Medulla oblongata (tissue), 1 donor: ENCODE measurements around the gene JMJD7.

ENCODE experiments used
- DNase-seq: peaks from one replicate; pipeline ENCODE4 v3.0.0-alpha.2; 2015; ENCODE audit errors: extremely low spot score

Gene JMJD7

DNA sequence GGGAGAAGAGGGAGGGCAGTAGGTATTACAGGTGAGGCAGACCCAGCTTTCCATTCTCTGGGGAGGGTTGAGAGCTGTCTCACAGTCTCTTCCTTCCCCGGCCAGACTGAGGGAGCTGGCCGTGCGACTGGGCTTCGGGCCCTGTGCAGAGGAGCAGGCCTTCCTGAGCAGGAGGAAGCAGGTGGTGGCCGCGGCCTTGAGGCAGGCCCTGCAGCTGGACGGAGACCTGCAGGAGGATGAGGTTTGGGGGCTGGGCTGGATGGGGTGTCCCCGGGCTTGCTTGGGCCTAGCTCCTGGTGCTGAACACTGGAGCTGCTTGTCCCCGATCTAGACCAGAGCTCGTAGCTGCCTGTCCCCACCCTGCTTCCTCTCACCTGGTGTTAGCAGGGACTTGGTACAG lies 15.7 kb downstream of the JMJD7 start:
- DNase-seq, result no peak

DNA sequence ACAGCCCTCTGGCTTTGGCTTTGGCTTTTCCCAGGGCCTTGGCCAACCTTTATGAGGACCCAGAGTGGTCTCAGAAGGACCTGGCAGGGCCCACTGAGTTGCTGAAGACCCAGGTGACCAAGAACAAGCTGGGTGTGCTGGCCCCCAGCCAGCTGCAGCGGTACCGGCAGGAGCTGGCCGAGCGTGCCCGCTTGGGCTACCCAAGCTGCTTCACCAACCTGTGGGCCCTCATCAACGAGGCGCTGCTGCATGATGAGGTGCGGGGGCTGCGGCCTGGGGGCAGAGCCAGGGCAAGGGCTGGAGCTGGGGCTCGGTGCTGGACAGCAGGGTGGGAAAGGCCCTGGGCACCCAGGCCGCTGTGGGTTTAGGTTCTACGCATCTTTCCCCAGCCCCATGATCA lies 16.9 kb downstream of the JMJD7 start:
- no peak for DNase-seq

DNA sequence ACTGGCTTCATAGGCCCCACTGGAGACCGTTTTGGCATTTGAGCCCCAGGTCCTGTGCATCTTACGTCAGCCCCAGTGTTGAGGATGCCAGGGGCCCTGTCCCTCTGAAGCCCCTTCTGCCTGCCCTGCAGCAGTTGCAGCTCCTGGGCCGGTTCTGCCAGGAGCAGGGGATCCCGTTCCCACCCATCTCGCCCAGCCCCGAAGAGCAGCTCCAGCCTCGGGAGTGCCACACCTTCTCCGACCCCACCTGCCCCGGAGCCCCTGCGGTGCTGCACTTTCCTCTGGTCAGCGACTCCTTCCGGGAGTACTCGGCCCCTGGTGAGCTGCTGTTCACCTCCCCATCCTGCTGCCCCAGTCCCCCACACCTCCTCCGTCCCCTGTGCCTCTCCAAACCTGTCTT lies 19.3 kb downstream of the JMJD7 start:
- DNase-seq, result no peak

DNA sequence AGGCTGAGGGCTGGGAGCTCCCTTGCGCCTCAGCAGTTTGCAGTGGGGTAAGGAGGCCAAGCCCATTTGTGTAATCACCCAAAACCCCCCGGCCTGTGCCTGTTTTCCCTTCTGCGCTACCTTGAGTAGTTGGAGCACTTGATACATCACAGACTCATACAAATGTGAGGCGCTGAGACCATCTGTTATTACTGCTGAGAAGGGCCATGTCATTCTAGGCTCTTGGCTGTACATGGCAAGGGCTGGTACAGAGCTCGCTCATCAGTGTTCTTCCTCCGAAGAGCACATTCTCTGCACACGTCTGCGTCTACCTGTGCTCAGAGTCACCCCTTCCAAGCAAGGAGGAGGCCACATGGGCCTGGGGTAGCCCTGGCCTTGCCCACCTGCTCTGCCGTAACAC lies 20.1 kb downstream of the JMJD7 start:
- no peak for DNase-seq

DNA sequence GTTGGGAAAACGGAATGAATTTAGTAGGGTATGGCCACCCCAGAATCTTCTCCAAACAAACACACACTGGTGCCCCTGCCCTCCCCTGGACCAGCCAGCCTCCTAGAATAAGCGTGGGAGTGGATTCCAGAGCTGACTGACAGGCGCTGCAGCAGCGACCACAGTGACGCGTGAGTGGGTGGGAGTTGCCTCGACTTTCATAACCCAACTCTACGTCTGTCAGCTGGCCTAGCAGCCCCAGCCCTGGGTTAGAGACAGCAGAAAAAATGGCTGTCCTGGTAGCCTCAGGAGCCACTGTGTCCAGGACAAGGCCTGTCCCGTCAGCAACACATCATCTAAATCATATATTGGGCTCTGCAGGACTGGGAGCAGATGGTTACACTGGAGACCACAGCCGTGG lies 20.7 kb downstream of the JMJD7 start:
- no peak for DNase-seq

DNA sequence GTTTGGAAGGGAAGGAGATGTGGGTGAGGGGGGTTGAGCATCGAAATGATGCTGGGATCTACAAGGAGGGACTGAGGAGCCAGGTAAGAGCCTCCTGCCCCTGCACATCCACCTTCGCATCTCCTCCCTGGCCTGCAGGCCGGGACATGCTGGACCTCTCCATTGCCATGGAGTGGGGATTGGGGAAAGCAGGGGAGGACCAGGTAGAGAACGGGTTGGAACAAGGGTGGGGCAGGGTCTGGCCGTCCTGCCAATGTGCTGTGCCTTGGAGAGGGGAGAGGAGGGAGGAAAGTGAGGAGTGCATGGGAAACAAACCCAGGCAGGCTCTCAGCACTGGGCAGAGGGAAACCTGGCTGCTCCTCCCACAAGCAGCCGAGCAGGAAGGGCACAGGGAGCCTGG lies 21.3 kb downstream of the JMJD7 start:
- no peak for DNase-seq

DNA sequence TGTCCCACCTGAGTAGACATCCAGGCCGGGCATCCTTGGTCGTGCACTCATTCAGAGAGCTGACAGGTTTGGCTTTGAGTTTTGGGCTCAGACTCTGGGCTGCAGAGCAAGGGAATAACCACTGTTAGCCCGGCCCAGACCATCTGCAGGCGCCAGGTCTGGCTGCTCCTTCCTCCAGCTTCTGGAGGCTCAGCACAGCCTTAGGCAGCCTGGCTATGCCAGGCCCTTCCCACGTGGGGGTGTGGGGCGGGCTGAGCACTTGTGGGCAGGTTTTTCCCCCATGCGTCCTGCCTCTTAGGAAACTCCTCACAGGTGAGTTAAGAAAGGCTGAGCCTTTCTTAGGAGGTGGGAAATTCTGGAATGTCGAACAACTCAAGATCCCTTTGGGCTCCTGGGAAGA lies 22.0 kb downstream of the JMJD7 start:
- DNase-seq, result no peak

DNA sequence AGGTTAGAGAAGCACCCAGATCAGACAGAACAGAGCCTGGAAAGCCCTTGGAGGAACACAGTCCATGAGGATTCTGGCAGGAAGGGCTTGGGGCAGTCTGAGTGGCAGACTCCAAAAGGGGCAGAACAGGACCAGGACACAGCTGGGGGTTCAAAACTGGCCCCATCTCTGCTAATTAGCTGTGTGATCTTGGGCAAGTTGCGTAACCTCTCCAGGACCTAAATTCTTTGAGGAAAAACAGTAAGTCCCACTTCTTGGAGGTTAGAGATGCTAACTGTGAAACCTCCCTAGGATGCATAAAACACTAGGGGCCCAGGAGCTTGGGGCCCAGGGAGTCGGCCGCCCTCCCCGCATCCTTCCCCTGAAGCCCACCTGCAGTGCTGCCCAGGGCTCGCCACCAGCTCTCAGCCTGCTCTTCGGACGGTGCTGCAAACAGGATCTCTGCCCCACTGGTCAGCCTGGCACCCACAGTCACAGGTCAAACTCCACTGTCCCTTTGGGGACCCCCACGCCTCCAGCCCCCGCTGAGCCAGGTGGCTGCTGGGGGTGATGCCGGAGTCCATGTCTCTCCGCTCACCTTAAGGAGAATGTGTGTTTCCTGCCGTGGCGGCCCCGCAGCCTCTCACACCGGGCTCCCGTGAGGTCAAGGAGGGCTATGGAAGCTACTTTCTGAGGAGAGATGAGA lies 22.7 kb downstream of the JMJD7 start:
- DNase-seq, result no peak

DNA sequence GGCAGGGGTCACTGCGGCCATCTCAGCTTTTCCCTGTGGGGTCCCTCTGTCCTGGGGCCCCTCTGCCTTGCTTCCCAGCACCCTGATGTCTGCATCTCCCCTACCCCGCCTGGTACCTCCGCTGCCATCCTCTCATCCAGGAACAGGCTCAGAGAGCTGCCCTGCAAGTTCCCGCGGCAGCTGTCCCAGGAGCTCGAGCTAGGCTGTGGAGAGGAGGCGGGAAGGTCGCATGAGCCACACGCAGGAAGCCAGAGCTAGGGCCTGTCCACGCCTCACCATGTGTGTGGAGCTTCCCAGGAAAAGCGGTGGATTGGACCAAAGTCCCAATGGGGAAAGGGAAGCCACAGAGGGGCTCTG lies 23.3 kb downstream of the JMJD7 start:
- DNase-seq, result no peak

DNA sequence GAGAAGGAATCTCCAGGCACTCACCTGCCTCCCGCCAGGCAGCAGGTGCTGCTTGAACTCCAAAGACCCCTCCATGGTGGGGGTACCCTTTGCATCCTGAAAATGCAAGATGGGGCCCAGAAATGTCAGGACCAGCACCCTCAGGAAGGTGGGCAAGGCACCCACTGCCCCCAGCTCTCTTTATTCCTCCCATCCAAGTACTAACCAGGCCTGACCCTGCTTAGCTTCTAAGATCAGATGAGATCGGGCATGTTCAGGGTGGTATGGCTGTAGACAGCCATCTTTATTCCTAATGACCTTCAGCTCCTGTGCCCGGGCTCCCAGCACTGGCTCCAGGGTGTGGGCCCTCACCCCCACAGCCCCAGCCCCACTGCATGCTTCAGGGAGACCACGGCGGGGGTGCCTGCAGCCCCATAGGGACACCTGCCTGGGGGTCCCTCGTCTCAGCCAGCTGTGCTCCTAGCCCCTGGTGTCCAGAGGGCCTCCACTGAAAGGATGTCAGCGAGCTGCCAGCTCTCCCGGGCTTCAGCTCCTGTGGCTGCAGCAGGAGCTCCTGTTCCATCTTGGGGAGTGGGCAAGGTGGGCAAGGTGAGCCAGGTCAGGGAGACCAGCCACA lies 24.0 kb downstream of the JMJD7 start:
- DNase-seq, result no peak

DNA sequence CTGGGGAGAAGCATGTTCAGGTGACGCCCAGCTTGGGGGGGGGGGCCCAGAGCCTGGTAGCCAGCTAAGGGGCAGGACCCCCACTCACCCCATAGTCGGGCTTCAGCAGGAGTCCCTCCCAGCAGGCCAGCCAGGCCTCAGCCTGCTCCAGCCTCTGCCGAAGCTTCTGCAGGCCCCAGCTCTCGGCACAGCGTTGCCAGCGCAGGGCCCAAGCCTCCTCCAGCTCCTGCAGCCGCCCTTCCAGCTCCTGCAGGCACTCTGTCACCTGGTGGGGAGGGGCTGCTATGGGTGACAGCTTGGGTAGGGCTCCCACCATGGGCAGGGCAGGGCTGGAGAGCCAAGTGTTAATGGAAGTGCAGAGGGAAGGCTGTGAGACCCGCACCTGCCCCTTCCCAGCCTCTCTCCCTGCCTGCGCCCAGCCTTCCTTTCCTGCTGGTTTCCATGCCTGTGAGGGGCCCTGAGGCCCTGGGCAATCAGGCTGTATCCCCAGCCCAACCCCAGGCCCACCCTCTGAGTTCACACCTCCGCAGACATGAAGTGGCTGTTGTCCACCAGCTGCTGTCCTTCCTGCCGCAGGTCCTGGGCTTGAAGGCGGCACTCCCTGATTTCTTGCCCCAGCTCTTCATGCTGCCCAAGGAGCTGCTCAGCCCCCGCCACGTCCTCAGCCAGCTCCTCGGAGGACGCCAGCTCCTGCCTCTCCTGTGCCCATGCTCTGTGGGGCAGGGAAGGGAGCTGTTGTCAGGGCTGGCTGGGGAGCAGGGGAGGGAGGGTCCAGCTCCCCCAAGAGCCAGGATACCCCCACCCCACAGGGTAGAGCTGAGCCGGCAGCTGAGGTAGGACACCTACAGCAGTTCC lies 25.1 kb downstream of the JMJD7 start:
- no peak for DNase-seq

DNA sequence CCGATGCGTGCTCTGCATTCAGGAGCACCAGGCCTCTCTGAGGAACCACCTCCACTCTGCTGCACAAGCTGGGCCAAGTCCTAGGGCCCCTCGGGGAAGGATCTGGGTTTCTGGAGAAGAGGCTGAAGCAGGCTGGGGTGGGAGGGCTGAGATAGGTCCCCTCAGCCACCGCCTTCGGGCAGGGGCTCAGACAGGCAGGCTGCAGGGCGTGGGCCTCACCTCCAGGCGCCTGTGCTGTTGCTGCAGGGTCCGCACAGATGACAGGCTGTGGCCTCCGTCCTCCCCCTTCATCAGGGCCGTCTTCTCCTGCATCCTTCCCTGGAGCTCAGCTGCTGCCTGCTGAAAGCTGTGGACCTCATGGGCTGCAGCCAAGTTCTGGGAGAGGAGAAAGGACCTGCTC lies 25.9 kb downstream of the JMJD7 start:
- DNase-seq, result no peak

DNA sequence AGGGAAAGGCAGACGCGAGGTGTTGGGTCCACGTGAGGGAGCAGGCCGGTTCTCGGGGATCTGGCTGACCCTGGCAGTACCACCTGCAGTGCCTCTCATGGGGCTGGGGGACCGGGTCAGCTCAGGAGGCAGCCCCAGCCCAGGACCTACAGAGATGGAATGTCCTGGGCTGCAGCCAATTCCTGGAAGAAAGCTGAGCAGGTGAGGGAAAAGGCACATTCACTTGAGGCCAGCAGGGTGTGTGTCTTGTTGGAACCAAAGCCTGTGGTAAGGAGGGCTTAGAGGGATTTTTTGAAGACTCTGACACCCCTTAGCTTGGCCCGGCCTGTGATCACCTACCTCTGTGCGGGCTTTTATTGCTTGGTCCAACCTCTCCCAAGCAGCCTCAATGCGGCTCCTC lies 26.6 kb downstream of the JMJD7 start:
- DNase-seq, result no peak

DNA sequence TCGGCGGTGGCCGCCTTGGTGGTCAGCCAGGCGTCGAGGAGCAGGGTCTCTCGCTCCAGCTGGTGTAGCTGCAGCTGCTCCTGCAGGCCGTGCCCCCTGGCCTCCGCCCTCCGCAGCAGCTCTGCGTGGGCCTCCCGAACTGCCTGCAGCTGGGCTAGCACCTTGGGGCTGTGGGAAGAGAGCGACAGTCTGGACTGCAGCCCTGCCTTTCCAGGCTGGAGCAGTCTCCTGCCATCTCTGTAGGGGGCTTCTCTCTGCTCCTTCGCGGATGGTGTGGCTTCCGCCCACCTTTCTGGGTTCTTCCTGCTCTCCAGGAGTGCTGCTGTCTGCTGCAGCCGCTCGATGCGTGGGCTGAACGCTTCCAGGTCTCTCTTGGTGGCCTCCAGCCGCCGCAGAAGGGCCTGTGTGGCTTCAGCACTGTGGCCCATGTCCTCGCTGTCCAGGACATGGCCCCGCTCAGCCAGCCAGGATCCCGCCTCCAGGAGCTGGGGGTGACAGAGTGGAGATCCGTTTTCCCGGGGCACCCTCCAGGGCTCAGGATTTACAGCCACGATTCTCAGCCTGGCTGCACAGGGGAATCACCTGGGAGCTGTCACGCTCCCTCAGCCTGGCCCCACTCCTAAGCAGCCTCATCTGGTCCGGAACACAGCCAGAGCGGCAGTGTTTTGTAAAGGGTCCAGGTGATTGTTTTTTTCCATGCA lies 27.5 kb downstream of the JMJD7 start:
- DNase-seq, result no peak

DNA sequence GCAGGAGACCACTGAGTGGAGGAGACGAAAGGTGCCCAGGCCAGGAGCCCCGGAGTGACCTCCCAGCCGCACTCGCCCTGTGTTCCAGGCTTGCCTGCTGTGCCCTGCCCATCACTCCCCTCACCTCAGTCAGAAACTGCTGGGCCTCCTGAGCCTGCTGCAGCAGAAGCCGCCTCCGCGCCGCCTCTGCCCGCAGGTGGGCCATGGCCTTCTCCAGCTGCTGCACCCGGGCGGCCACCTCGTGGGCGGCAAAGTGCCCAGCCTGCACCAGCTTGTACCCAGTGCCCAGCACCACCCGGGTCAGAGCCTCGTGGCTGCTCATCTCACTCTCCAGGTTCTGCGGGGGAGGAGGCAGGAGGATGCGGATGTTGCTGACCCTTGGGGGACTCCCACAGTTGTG lies 28.4 kb downstream of the JMJD7 start:
- DNase-seq, result no peak

DNA sequence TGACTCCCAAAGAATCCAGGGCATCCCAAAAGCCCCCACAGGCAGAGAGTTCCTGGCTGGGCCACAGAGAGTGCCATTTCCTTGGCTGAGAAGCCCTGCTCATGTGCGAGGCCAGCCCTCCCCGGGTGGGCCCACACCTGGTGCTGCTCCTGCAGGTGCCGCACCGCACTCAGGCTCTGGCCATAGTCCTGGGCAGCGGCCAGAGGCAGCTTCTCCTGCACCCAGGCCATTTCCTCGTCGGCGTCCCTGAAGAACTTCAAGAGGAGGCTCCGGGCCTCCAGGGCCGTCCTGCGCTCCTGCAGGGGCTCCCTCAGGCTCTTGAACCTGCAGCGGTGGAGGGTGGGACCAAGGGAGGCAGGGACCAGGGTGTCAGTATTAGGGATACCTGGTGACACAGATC lies 28.8 kb downstream of the JMJD7 start:
- no peak for DNase-seq

DNA sequence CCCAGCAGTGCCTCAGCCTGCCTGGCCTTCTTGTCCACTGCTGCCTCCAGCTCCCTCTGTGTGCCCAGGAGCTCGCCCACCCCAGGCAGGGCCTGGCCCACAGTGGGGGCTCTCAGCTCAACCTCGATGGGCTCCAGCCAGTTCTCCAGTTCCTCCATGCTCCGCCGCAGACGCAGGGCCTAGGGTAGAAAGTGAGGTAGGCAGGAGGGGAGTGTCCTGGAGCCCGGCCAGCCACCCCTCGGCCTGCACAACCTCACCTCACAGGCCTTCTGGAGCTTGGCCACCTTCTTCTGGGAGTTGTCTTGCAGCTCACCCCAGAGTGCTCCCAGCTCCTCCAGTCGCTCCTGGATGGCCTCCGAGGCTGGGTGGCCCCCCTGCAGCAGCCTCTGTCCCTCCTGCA lies 29.4 kb downstream of the JMJD7 start:
- no peak for DNase-seq

DNA sequence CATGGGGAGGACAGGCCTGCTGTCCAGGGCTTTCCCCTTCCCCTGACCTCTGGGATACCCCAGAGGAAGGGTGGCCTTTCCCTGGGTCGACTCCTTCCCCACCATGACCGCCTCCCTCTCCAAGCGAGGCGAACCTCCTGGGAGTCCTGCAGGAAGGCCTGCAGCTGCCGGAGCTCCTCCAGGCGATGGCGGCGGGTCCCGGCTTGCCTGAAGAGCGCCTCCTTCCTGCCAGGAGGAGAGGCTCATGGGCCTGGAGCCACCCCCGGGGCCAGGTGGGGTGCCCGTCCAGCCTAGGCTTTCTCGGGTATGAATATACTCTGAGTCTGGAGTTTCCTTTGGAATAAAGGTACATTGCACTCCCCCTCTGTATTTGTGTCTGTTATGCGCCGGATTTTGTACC lies 30.9 kb downstream of the JMJD7 start:
- no peak for DNase-seq

DNA sequence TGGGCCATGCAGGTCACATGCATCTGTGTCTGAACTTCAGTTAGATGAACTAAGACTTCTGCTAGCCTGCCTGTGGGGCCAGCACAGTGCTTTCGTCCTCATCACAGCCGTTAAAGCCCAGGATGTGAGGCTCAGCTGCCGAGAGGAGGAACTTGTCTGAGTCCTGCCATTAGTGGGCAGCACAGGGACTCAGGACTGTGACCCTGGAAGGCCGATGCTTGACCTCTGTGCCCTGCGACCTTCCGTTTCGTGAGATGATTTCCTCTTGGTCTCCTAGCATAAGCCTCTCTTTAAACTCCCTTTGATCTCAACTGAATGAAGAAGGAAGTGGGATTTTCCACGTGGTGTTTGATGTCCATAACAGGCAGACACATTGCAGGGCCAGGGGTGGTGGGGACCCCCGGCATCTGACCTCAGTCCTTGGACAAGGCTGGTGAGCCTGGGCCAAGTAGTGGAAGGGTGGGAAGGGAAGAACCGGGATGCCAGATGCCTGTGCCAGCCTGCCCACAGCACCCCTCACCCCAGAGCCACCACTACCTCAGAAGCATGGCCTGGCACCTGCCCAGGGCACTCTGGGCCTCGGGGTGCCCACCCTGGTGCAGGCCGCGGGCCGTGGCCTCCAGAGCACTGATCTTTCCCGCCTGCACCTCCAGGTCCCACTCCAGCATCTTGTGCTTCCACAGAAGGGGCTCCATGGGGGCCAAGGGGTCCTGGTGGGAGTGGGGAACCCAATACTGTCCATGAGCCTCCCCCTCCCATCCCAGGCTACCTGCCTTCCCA lies 32.3 kb downstream of the JMJD7 start:
- peak; percentile 6 for DNase-seq

DNA sequence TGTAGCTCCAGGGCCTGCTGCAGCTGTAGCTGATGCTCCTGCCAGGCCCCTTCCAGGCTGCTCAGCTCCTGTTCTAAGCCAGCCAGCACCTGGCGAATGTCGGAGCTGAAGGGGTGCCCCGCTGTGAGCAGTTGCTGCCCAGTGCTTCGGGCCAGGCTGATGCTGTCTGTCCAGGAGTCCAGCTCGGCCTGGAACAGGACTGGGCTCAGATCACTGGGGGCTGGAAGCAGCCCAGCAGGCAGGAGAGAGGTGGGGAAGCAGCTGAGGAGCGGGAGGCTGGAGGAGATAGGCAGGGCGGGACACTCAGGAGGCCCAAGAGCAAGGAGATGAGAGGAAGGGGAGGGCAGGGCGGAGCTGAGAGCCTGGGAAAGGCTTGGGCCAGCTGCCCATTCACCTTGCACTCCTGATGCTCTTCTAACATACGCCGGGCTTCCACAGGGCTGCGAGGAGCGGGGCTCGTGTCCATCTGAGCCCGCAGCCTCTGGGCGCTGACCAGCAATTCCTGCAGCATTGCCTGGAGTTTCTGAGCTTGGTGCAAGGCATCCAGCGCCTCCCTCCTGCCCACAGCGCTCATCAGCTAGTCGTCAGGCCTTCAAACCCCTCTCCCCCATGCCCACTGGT lies 34.0 kb downstream of the JMJD7 start:
- DNase-seq, result no peak

DNA sequence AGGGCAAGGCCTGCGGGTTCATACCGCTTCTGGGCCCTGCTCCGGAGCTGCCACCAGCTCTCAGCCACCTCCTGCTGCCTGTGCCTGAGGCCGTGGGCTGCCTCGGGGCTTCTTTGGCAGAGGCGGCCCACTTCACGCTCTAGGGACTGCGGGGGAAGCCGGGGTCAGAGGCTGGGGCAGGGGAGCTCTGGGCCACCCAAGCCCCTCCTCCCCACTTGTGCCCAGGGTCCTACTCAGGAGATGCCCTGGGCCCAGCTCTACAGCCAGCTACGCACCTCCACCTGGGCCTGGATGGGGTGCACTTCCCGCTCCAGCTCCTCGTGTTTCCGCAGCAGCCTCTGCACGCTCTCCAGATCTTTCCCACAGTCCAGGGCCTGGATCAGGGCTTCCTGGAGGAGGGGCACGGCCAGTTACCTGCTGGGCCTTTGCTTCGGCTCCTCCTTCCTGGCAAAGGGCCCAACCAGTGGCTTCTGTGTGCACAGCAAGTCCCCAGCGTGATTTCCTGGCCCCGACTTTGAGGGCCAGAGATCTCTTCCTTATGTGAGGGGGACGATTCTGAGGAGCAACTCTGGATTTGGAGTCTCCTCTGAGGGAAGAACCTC lies 34.7 kb downstream of the JMJD7 start:
- no peak for DNase-seq
